H1 (cell line): ENCODE results near the gene RHOBTB1. TPM values are rescaled to one million over a fixed set of nuclear protein-coding genes. Genes with fewer than 3 reads are reported as not detected.

Experiments
- CTCF ChIA-PET: fragments of 300-600 bp; sonication (Branson Sonifier 250); formaldehyde crosslinking; loops from one replicate; lab custom pipeline; 2021; ENCODE audit not compliant: partially characterized antibody; lab: Charles Lee
- POLR2A ChIA-PET: fragments of 300-600 bp; sonication (Branson Sonifier 250); formaldehyde crosslinking; loops from one replicate; lab custom pipeline; 2021; ENCODE audit warnings: inconsistent platforms; ENCODE audit not compliant: partially characterized antibody; lab: Charles Lee
- DNase-seq, 2 experiments: peaks; one replicate each; pipeline versions ENCODE4 v3.0.0 to v3.0.0-alpha.2; 2010 to 2022; ENCODE audit warnings: low spot score in 2 of 2, low read depth in 1 of 2, mixed read lengths in 1 of 2
- FAIRE-seq: peaks from 2 replicates; lab custom pipeline; 2011; peaks lifted over from hg19 to GRCh38; lab: Jason Lieb, UNC
- H2AFZ ChIP-seq: 2 replicates; pipeline ENCODE4 v1.8.1; 2012; ENCODE audit warnings: low read length, inconsistent platforms
- H2AK5ac ChIP-seq: 2 replicates; pipeline ENCODE4 v1.6.1; 2013; ENCODE audit warnings: low read depth, low read length
- H2BK120ac ChIP-seq: replicated peaks from 2 replicates; pipeline ENCODE3; 2013; ENCODE audit warnings: low read depth, low read length, inconsistent platforms
- H2BK12ac ChIP-seq: 2 replicates; pipeline ENCODE4 v1.6.1; 2013; ENCODE audit warnings: low read depth, low read length
- H2BK15ac ChIP-seq: 2 replicates; pipeline ENCODE4 v1.6.1; 2013; ENCODE audit warnings: low read length
- H2BK20ac ChIP-seq: 2 replicates; pipeline ENCODE4 v1.6.1; 2013; ENCODE audit warnings: low read length
- H2BK5ac ChIP-seq: 2 replicates; pipeline ENCODE4 v1.6.1; 2013; ENCODE audit warnings: low read depth, low read length
- H3K14ac ChIP-seq: 2 replicates; pipeline ENCODE4 v1.6.1; 2013; ENCODE audit warnings: inconsistent platforms; ENCODE audit not compliant: insufficient read length
- H3K18ac ChIP-seq: 2 replicates; pipeline ENCODE4 v1.6.1; 2013; ENCODE audit warnings: low read length; ENCODE audit errors: extremely low read depth
- H3K23ac ChIP-seq: 2 replicates; pipeline ENCODE4 v1.6.1; 2013; ENCODE audit warnings: inconsistent platforms; ENCODE audit not compliant: insufficient read length
- H3K23me2 ChIP-seq: 2 replicates; pipeline ENCODE4 v1.6.1; 2013; ENCODE audit warnings: low read depth, low read length
- H3K27ac ChIP-seq: 2 replicates; pipeline ENCODE4 v1.6.1; 2011; ENCODE audit warnings: low read depth, low read length, inconsistent platforms
- H3K27me3 ChIP-seq, 4 experiments: replicated peaks in 1 of 4; 1 replicate in 1 of 4; 2 replicates in 3 of 4; pipeline versions ENCODE4 v1.6.1 to v1.8.1; 2011 to 2013; ENCODE audit warnings: low read length in 3 of 4, mild to moderate bottlenecking in 3 of 4, inconsistent platforms in 2 of 4, mixed read lengths in 2 of 4, moderate library complexity in 1 of 4; ENCODE audit not compliant: control insufficient read depth in 3 of 4, insufficient read depth in 3 of 4; ENCODE audit errors: extremely low read depth in 1 of 4
- H3K36me3 ChIP-seq, 4 experiments: 2 replicates each; pipeline versions ENCODE4 v1.6.1 to v1.8.1; 2011 to 2013; ENCODE audit warnings: mild to moderate bottlenecking in 4 of 4, low read length in 3 of 4, moderate library complexity in 2 of 4, control low read depth in 1 of 4, inconsistent platforms in 1 of 4; ENCODE audit not compliant: insufficient read depth in 4 of 4, control insufficient read depth in 2 of 4
- H3K4ac ChIP-seq: replicated peaks from 2 replicates; pipeline ENCODE3; 2013; ENCODE audit warnings: low read length, low read depth, mixed read lengths, inconsistent platforms; ENCODE audit not compliant: insufficient read length
- H3K4me1 ChIP-seq, 4 experiments: replicated peaks in 1 of 4; 1 replicate in 1 of 4; 2 replicates in 3 of 4; pipeline versions ENCODE4 v1.6.1 to v1.8.1; 2011 to 2013; ENCODE audit warnings: low read length in 3 of 4, inconsistent platforms in 2 of 4, mixed read lengths in 1 of 4; ENCODE audit not compliant: insufficient read depth in 4 of 4, control insufficient read depth in 3 of 4
- H3K4me2 ChIP-seq, 2 experiments: 2 replicates each; pipeline versions ENCODE4 v1.6.1 to v1.8.1; 2011 to 2013; ENCODE audit warnings: low read depth in 2 of 2, low read length in 2 of 2, control low read depth in 1 of 2, inconsistent platforms in 1 of 2, mild to moderate bottlenecking in 1 of 2; ENCODE audit not compliant: insufficient read depth in 1 of 2
- H3K4me3 ChIP-seq, 4 experiments: fragments of 200-600, 300-600 bp in 1 of 4; sonication (generic), shearing (Covaris generic), sonication (Bioruptor Twin) in 1 of 4; 2 replicates each; pipeline versions ENCODE4 v1.5.1 to v1.8.1; 2011 to 2016; ENCODE audit warnings: low read length in 4 of 4, low read depth in 3 of 4, control low read depth in 2 of 4, inconsistent platforms in 2 of 4, mild to moderate bottlenecking in 2 of 4, mixed read lengths in 1 of 4, moderate library complexity in 1 of 4; ENCODE audit not compliant: insufficient read depth in 2 of 4; ENCODE audit errors: extremely low read depth in 1 of 4
- H3K56ac ChIP-seq: replicated peaks from 2 replicates; pipeline ENCODE3; 2013; ENCODE audit warnings: low read depth, mild to moderate bottlenecking, mixed read lengths, low read length, inconsistent platforms; ENCODE audit not compliant: insufficient read length
- H3K79me1 ChIP-seq: 2 replicates; pipeline ENCODE4 v1.6.1; 2013; ENCODE audit warnings: low read depth, low read length, control low read depth
- H3K79me2 ChIP-seq, 2 experiments: 2 replicates each; pipeline versions ENCODE4 v1.6.1 to v1.8.1; 2012 to 2013; ENCODE audit warnings: low read length in 2 of 2, mild to moderate bottlenecking in 2 of 2, inconsistent platforms in 1 of 2; ENCODE audit not compliant: insufficient read depth in 2 of 2, control insufficient read depth in 1 of 2
- H3K9ac ChIP-seq, 4 experiments: replicated peaks in 1 of 4; 1 replicate in 1 of 4; 2 replicates in 3 of 4; pipeline versions ENCODE4 v1.6.1 to v1.8.1; 2011 to 2013; ENCODE audit warnings: low read depth in 3 of 4, low read length in 3 of 4, control low read depth in 2 of 4, mild to moderate bottlenecking in 2 of 4, moderate library complexity in 2 of 4, inconsistent platforms in 1 of 4; ENCODE audit errors: extremely low read depth in 1 of 4
- H3K9me3 ChIP-seq, 2 experiments: 2 replicates each; pipeline versions ENCODE4 v1.6.1 to v1.8.1; 2012 to 2013; ENCODE audit warnings: mild to moderate bottlenecking in 2 of 2, moderate library complexity in 2 of 2, control low read depth in 1 of 2, inconsistent platforms in 1 of 2, low read depth in 1 of 2, low read length in 1 of 2, mixed read lengths in 1 of 2; ENCODE audit not compliant: insufficient read depth in 2 of 2
- H4K20me1 ChIP-seq, 2 experiments: replicated peaks in 1 of 2; 2 replicates each; pipeline versions ENCODE3 to v1.8.1; 2011 to 2013; ENCODE audit warnings: inconsistent platforms in 2 of 2, low read length in 2 of 2, mild to moderate bottlenecking in 1 of 2; ENCODE audit not compliant: insufficient read depth in 2 of 2, control insufficient read depth in 1 of 2
- H4K5ac ChIP-seq: 2 replicates; pipeline ENCODE4 v1.6.1; 2013; ENCODE audit warnings: low read length, low read depth, mixed read lengths, inconsistent platforms; ENCODE audit not compliant: insufficient read length
- H4K8ac ChIP-seq: 2 replicates; pipeline ENCODE4 v1.8.0; 2013; ENCODE audit warnings: mild to moderate bottlenecking, moderate library complexity, low read length, inconsistent platforms; ENCODE audit not compliant: insufficient read depth; ENCODE audit errors: extremely low read depth
- H4K91ac ChIP-seq: replicated peaks from 2 replicates; pipeline ENCODE3; 2013; ENCODE audit warnings: low read length, mixed read lengths, inconsistent platforms; ENCODE audit not compliant: insufficient read length
- EP300 ChIP-seq, 2 experiments: IDR thresholded peaks; 1 replicate in 1 of 2; 2 replicates in 1 of 2; pipeline ENCODE4 v1.6.1; 2011 to 2012; ENCODE audit warnings: low read depth in 2 of 2, low read length in 2 of 2, mild to moderate bottlenecking in 2 of 2, borderline replicate concordance in 1 of 2, inconsistent platforms in 1 of 2, moderate library complexity in 1 of 2
- RAD21 ChIP-seq, 2 experiments: IDR thresholded peaks in 1 of 2; conservative IDR thresholded peaks in 1 of 2; 2 replicates each; pipeline ENCODE4 v1.6.1; 2011; ENCODE audit warnings: low read depth in 2 of 2, low read length in 2 of 2, improper control_type of control experiment in 1 of 2, inconsistent platforms in 1 of 2, mild to moderate bottlenecking in 1 of 2, moderate library complexity in 1 of 2
- WGBS, 2 experiments: shearing (Covaris generic) in 1 of 2; methylation state at CpG; one replicate each; pipeline versions ENCODE4 v1.1.6 to v1.1.7; 2013 to 2015; ENCODE audit warnings: low lambda C conversion rate in 2 of 2, mixed read lengths in 2 of 2, inconsistent platforms in 1 of 2, low coverage in 1 of 2, missing lambda C conversion rate in 1 of 2; ENCODE audit not compliant: insufficient replicate concordance in 2 of 2, insufficient coverage in 1 of 2, insufficient read length in 1 of 2; ENCODE audit errors: extremely low coverage in 1 of 2, missing lambda C conversion rate in 1 of 2; 5-methylcytosine and 5-hydroxymethylcytosine counted together
- polyA plus RNA-seq, 7 experiments: library from polyadenylated mRNA; depleted of rRNA in 3 of 7; stranded (reverse) in 5 of 7; unstranded in 2 of 7; fragments of >200 nt in 5 of 7; fragments of 200-250 nt in 2 of 7; gene quantifications; 1 replicate in 5 of 7; 2 replicates in 1 of 7; 4 replicates in 1 of 7; pipeline versions ENCODE4 v1.2.1 to v1.2.3, GENCODE V29; 2011 to 2013; ENCODE audit warnings: missing spikeins in 2 of 7, mixed read lengths in 2 of 7
- total RNA-seq: library from RNA; stranded (reverse); fragmentation: NEBNext Ultra II Directional; extraction: Animal tissue kit (Norgen Biotek cat#: 25700); gene quantifications from 2 replicates; pipeline ENCODE4 v1.2.1, GENCODE V29; 2021
- TF ChIP-seq, protein P1 (sequence below), 3 experiments: IDR thresholded peaks; 1 replicate in 2 of 3; 2 replicates in 1 of 3; pipeline versions ENCODE4 v1.5.1 to v1.6.1; 2011; ENCODE audit warnings: low read length in 3 of 3, mild to moderate bottlenecking in 3 of 3, inconsistent platforms in 2 of 3, low read depth in 1 of 3, moderate library complexity in 1 of 3; ENCODE audit not compliant: insufficient read depth in 1 of 3; ENCODE audit errors: control extremely low read depth in 1 of 3

Gene RHOBTB1
- total and polyA plus RNA-seq, 2 of the 8 experiments (the other 6 are each of a cell fraction or from before 2014, with no cell fraction given): 6.1 to 7.4 TPM

DNA sequence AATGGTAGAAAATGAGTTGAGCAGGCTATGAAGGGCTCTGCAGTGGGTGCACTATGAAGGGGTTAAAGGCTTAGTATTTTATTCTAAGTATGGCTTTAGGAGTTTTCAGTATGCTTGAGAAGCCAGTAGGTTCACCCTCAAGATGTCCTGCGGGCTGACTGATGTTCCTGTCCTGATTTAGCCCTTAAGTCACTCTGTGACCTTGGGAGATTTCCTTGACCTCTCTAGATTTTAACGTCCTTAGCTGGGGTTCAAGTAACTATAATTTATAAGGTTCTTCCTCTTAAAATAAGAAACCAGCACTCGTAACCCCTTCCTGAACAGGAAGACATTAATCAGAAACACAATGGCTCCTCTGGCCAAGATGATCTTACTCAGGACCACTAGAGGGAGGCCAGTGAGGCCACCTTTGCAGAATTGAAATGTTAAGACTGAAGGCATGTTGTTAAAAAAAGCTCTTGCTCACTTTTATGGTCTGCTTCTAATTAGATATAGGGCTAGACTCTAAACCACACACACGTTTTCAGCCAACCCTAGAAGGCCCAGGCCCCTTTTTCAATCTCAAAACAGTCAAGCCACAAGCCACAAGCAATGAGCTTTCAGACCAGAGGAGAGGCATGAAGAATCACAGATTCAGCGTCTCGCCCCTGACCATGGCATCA lies 123.8 kb downstream of the RHOBTB1 start:
- no peaks in the 10 kb centered on the region for H3K9me3 ChIP-seq

More for the DNA sequence above, 123.8 kb downstream of the RHOBTB1 start:
- no peak overlapping the region for H4K8ac ChIP-seq
- FAIRE-seq: no peak
- ChIA-PET POLR2A (interaction anchor here (1.0 kb wide), 1 partner anchor 123 kb away, joined by 4 read pairs; no protein-coding TSS in a partner anchor), CTCF (interaction anchor here (0.7 to 2.5 kb wide), 31 partner anchors 10 to 381 kb away, joined by 3 to 22 read pairs (median 4); no protein-coding TSS in a partner anchor)
- no peak overlapping the region for H3K56ac ChIP-seq
- no peak overlapping the region for H2BK12ac ChIP-seq
- no peak overlapping the region for H3K4me3 ChIP-seq
- no peak overlapping the region for H4K5ac ChIP-seq
- H3K4ac ChIP-seq: no peak overlapping the region
- H2AFZ ChIP-seq: peak overlapping the region; percentile 90; the same call in 1 of the 2 replicates
- H3K18ac ChIP-seq: no peak overlapping the region
- TF ChIP-seq EP300 (IDR thresholded peaks at IDR 0.05; ENCODE audit: borderline replicate concordance in 1 of 2, low read depth in 2 of 2, low read length in 2 of 2) (no peak), RAD21 (IDR thresholded peaks at IDR 0.05 in 1 of 2, conservative IDR thresholded peaks at IDR 0.05 in 1 of 2; ENCODE audit: low read depth in 2 of 2, low read length in 2 of 2) (peak; percentile 43 to 53)
- TF ChIP-seq, protein P1, sequence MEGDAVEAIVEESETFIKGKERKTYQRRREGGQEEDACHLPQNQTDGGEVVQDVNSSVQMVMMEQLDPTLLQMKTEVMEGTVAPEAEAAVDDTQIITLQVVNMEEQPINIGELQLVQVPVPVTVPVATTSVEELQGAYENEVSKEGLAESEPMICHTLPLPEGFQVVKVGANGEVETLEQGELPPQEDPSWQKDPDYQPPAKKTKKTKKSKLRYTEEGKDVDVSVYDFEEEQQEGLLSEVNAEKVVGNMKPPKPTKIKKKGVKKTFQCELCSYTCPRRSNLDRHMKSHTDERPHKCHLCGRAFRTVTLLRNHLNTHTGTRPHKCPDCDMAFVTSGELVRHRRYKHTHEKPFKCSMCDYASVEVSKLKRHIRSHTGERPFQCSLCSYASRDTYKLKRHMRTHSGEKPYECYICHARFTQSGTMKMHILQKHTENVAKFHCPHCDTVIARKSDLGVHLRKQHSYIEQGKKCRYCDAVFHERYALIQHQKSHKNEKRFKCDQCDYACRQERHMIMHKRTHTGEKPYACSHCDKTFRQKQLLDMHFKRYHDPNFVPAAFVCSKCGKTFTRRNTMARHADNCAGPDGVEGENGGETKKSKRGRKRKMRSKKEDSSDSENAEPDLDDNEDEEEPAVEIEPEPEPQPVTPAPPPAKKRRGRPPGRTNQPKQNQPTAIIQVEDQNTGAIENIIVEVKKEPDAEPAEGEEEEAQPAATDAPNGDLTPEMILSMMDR (IDR thresholded peaks at IDR 0.05; ENCODE audit: control extremely low read depth in 1 of 3, insufficient read depth in 1 of 3, low read depth in 1 of 3, low read length in 3 of 3): peak in 2 of 3 experiments; percentile 31 to 51; a peak in 3 of 4 replicates
- H3K27ac ChIP-seq: no peak overlapping the region
- no peak overlapping the region for H3K23ac ChIP-seq
- H2BK5ac ChIP-seq: no peak overlapping the region
- H3K27me3 ChIP-seq: no peaks in the 10 kb centered on the region
- no peaks in the 10 kb centered on the region for H3K23me2 ChIP-seq
- WGBS, 2 experiments: 83% methylated on average over 6 of the region's 6 CpGs; no CpG with 5 or more reads in 1 of the 2 experiments
- no peak overlapping the region for H2BK120ac ChIP-seq
- H3K14ac ChIP-seq: no peak overlapping the region
- no peak overlapping the region for H4K91ac ChIP-seq
- H3K4me1 ChIP-seq: peaks cover 0 to 3% (median 0%) of the 10 kb centered on the region in 4 experiments; a peak in 1 of 7 replicates
- no peak for DNase-seq
- no peak overlapping the region for H2BK20ac ChIP-seq
- H3K79me2 ChIP-seq: no peaks in the 10 kb centered on the region
- peak overlapping the region in 1 of 4 experiments; percentile 34; a peak in 1 of 7 replicates for H3K9ac ChIP-seq
- no peak overlapping the region for H2BK15ac ChIP-seq
- no peaks in the 10 kb centered on the region for H4K20me1 ChIP-seq
- H3K36me3 ChIP-seq: no peaks in the 10 kb centered on the region
- H2AK5ac ChIP-seq: no peak overlapping the region
- H3K4me2 ChIP-seq: no peak overlapping the region
- H3K79me1 ChIP-seq: no peaks in the 10 kb centered on the region
